IMR-90 (cell line): ENCODE results near the gene CIITA. TPM values are rescaled to one million over a fixed set of nuclear protein-coding genes. Genes with fewer than 3 reads are reported as not detected.

Experiments used
- ATAC-seq: fragments of 200-7000 bp; cut with Tn5 transposase; 2 replicates; pipeline ENCODE4 v1.9.1; 2020; ENCODE audit warnings: low read depth, mild to moderate bottlenecking, moderate library complexity
- BruUV-seq: library from RNA; stranded (reverse); fragments of 400-500 nt; replicated peaks from 2 replicates; lab custom pipeline; 2021; lab: Mats Ljungman, UMichigan
- CTCF ChIA-PET: fragments of 300-600 bp; formaldehyde crosslinking; extraction: SDS; loops from one replicate; lab custom pipeline; 2021; ENCODE audit warnings: antibody characterized with exemption; lab: Yijun Ruan, JAX
- POLR2A ChIA-PET: fragments of 300-600 bp; sonication (Branson Sonifier 250); formaldehyde crosslinking; loops from one replicate; lab custom pipeline; 2022; ENCODE audit warnings: antibody characterized with exemption; ENCODE audit not compliant: unreplicated experiment; lab: Charles Lee
- DNase-seq: peaks from one replicate; pipeline ENCODE4 v3.0.0; 2013
- H2AFZ ChIP-seq: replicated peaks from 2 replicates; pipeline ENCODE3; 2013; ENCODE audit warnings: low read length, mild to moderate bottlenecking; ENCODE audit not compliant: poor library complexity
- H2AK5ac ChIP-seq: 2 replicates; pipeline ENCODE4 v1.6.1; 2013; ENCODE audit warnings: low read depth, low read length, inconsistent platforms
- H2AK9ac ChIP-seq: replicated peaks from 2 replicates; pipeline ENCODE3; 2013; ENCODE audit warnings: mild to moderate bottlenecking, low read depth, low read length, moderate library complexity; ENCODE audit not compliant: poor library complexity
- H2BK120ac ChIP-seq: 2 replicates; pipeline ENCODE4 v1.6.1; 2013; ENCODE audit warnings: low read depth, low read length, inconsistent platforms
- H2BK15ac ChIP-seq: 3 replicates; pipeline ENCODE4 v1.6.1; 2013; ENCODE audit warnings: low read depth, low read length, inconsistent platforms
- H2BK20ac ChIP-seq: 2 replicates; pipeline ENCODE4 v1.6.1; 2013; ENCODE audit warnings: low read depth, mild to moderate bottlenecking, inconsistent platforms, low read length, moderate library complexity
- H2BK5ac ChIP-seq: 2 replicates; pipeline ENCODE4 v1.6.1; 2013; ENCODE audit warnings: mild to moderate bottlenecking, low read depth, low read length, inconsistent platforms; ENCODE audit not compliant: poor library complexity, severe bottlenecking
- H3K14ac ChIP-seq: replicated peaks from 2 replicates; pipeline ENCODE4 v1.6.1; 2013; ENCODE audit warnings: low read depth, low read length, inconsistent platforms
- H3K18ac ChIP-seq: 2 replicates; pipeline ENCODE4 v1.6.1; 2013; ENCODE audit warnings: low read depth, low read length, control low read depth
- H3K23ac ChIP-seq: 2 replicates; pipeline ENCODE4 v1.6.1; 2013; ENCODE audit warnings: low read depth, low read length, inconsistent platforms
- H3K27ac ChIP-seq: 2 replicates; pipeline ENCODE4 v1.5.1; 2013; ENCODE audit warnings: mild to moderate bottlenecking, control low read depth, low read length; ENCODE audit not compliant: insufficient read depth
- H3K27me3 ChIP-seq: 2 replicates; pipeline ENCODE4 v1.6.1; 2013; ENCODE audit warnings: low read length; ENCODE audit not compliant: control insufficient read depth, insufficient read depth
- H3K36me3 ChIP-seq: 2 replicates; pipeline ENCODE4 v1.6.1; 2013; ENCODE audit warnings: low read length, mixed read lengths; ENCODE audit not compliant: control insufficient read depth, insufficient read depth
- H3K4ac ChIP-seq: 2 replicates; pipeline ENCODE4 v1.6.1; 2013; ENCODE audit warnings: low read depth, low read length, inconsistent platforms
- H3K4me1 ChIP-seq: 2 replicates; pipeline ENCODE4 v1.6.1; 2013; ENCODE audit warnings: low read length, mixed read lengths; ENCODE audit not compliant: control insufficient read depth, insufficient read depth
- H3K4me2 ChIP-seq: 2 replicates; pipeline ENCODE4 v1.6.1; 2013; ENCODE audit warnings: low read depth, mild to moderate bottlenecking, control low read depth, low read length, moderate library complexity
- H3K4me3 ChIP-seq: 2 replicates; pipeline ENCODE4 v1.5.1; 2013; ENCODE audit warnings: low read depth, mild to moderate bottlenecking, control low read depth, low read length, moderate library complexity; ENCODE audit not compliant: insufficient read depth
- H3K56ac ChIP-seq: 2 replicates; pipeline ENCODE4 v1.6.1; 2013; ENCODE audit warnings: low read length, inconsistent platforms; ENCODE audit not compliant: insufficient read depth; ENCODE audit errors: extremely low read depth
- H3K79me1 ChIP-seq, 2 experiments: 2 replicates each; pipeline ENCODE4 v1.6.1; 2013; ENCODE audit warnings: low read length in 2 of 2, inconsistent platforms in 1 of 2, low read depth in 1 of 2
- H3K9ac ChIP-seq: 2 replicates; pipeline ENCODE4 v1.6.1; 2013; ENCODE audit warnings: low read depth, low read length, control low read depth
- H3K9me1 ChIP-seq: 2 replicates; pipeline ENCODE4 v1.6.1; 2013; ENCODE audit warnings: low read length, inconsistent platforms; ENCODE audit not compliant: insufficient read depth
- H3K9me3 ChIP-seq: 2 replicates; pipeline ENCODE4 v1.6.1; 2013; ENCODE audit warnings: low read length; ENCODE audit not compliant: control insufficient read depth, insufficient read depth
- H4K20me1 ChIP-seq: 2 replicates; pipeline ENCODE4 v1.6.1; 2013; ENCODE audit warnings: low read length, inconsistent platforms; ENCODE audit not compliant: insufficient read depth
- H4K5ac ChIP-seq: 2 replicates; pipeline ENCODE4 v1.6.1; 2013; ENCODE audit warnings: mild to moderate bottlenecking, low read depth, low read length, control low read depth
- H4K8ac ChIP-seq, 2 experiments: 2 replicates each; pipeline ENCODE4 v1.6.1; 2013; ENCODE audit warnings: low read depth in 2 of 2, low read length in 2 of 2, control low read depth in 1 of 2, inconsistent platforms in 1 of 2
- H4K91ac ChIP-seq: 2 replicates; pipeline ENCODE4 v1.6.1; 2013; ENCODE audit warnings: low read depth, low read length, inconsistent platforms; ENCODE audit not compliant: insufficient read depth
- BHLHE40 ChIP-seq: fragments of 150-350 bp; IDR thresholded peaks from 2 replicates; pipeline ENCODE4 v1.6.1; 2016; ENCODE audit warnings: mild to moderate bottlenecking, low read depth, low read length
- CEBPB ChIP-seq: IDR thresholded peaks from 2 replicates; pipeline ENCODE4 v1.6.1; 2012; ENCODE audit warnings: low read depth, low read length, improper control_type of control experiment
- CHD1 ChIP-seq: IDR thresholded peaks from 2 replicates; pipeline ENCODE4 v1.6.1; 2012; ENCODE audit warnings: low read depth, low read length, improper control_type of control experiment
- CTCF ChIP-seq: conservative IDR thresholded peaks from 2 replicates; pipeline ENCODE4 v1.5.1; 2012; ENCODE audit warnings: mild to moderate bottlenecking, low read depth, low read length, improper control_type of control experiment
- MAFK ChIP-seq: IDR thresholded peaks from 2 replicates; pipeline ENCODE4 v1.6.1; 2012; ENCODE audit warnings: low read depth, low read length, improper control_type of control experiment
- MXI1 ChIP-seq: IDR thresholded peaks from 2 replicates; pipeline ENCODE4 v1.6.1; 2012; ENCODE audit warnings: low read depth, mild to moderate bottlenecking, low read length, moderate library complexity, borderline replicate concordance
- NFE2L2 ChIP-seq: fragments of 150-350 bp; IDR thresholded peaks from 2 replicates; pipeline ENCODE4 v1.6.1; 2016; ENCODE audit warnings: low read depth, mild to moderate bottlenecking, low read length
- POLR2A ChIP-seq: IDR thresholded peaks from 2 replicates; pipeline ENCODE4 v1.6.1; 2012; ENCODE audit warnings: mild to moderate bottlenecking, low read depth, low read length
- RAD21 ChIP-seq: IDR thresholded peaks from 2 replicates; pipeline ENCODE4 v1.6.1; 2012; ENCODE audit warnings: low read length, improper control_type of control experiment
- RCOR1 ChIP-seq: IDR thresholded peaks from 2 replicates; pipeline ENCODE4 v1.6.1; 2012; ENCODE audit warnings: mild to moderate bottlenecking, low read length, improper control_type of control experiment; ENCODE audit not compliant: insufficient replicate concordance
- SMC3 ChIP-seq: fragments of 150-350 bp; IDR thresholded peaks from 2 replicates; pipeline ENCODE4 v1.6.1; 2016; ENCODE audit warnings: low read depth, mild to moderate bottlenecking, antibody characterized with exemption, low read length, moderate library complexity
- WGBS, 2 experiments: methylation state at CpG; one replicate each; pipeline versions ENCODE4 v1.1.5 to v1.1.7; 2013; ENCODE audit warnings: missing lambda C conversion rate in 2 of 2; ENCODE audit not compliant: insufficient read length in 1 of 2; ENCODE audit errors: extremely low coverage in 2 of 2; 5-methylcytosine and 5-hydroxymethylcytosine counted together
- dilution Hi-C: fragments of 300-500 bp; cut with HindIII; formaldehyde crosslinking; loops from one replicate; pipeline ENCODE4 v1.14.3; 2018; ENCODE audit warnings: low sequenced_read_pairs; ENCODE audit not compliant: unreplicated experiment
- in situ Hi-C: fragments of 300-500 bp; cut with MboI; formaldehyde crosslinking; loops from 3 replicates; pipeline ENCODE4 v1.14.3; 2019; ENCODE audit warnings: low sequenced_read_pairs, inconsistent platforms, mixed read lengths
- intact Hi-C: fragments of 100-400 bp; cut with micrococcal nuclease; formaldehyde crosslinking; loops from 2 replicates; pipeline ENCODE4 v1.10.0; 2022
- polyA plus RNA-seq, 3 experiments: library from polyadenylated mRNA; depleted of rRNA; stranded (reverse); fragments of >200 nt; gene quantifications; 2 replicates each; pipeline ENCODE4 v1.2.3, GENCODE V29; 2012; ENCODE audit warnings: low replicate concordance in 1 of 3
- total RNA-seq: library from RNA; depleted of rRNA; stranded (reverse); fragments of >200 nt; gene quantifications from 2 replicates; pipeline ENCODE4 v1.2.3, GENCODE V29; 2012
- TF ChIP-seq, protein P1 (sequence below): fragments of 150-350 bp; IDR thresholded peaks from 2 replicates; pipeline ENCODE4 v1.6.1; 2016; ENCODE audit warnings: low read depth, mild to moderate bottlenecking, low read length, moderate library complexity, borderline replicate concordance

The CIITA gene
- total and polyA plus RNA-seq, 2 of the 4 experiments (the other 2 are of a cell fraction), result 0.10 TPM; not detected in 1

DNA sequence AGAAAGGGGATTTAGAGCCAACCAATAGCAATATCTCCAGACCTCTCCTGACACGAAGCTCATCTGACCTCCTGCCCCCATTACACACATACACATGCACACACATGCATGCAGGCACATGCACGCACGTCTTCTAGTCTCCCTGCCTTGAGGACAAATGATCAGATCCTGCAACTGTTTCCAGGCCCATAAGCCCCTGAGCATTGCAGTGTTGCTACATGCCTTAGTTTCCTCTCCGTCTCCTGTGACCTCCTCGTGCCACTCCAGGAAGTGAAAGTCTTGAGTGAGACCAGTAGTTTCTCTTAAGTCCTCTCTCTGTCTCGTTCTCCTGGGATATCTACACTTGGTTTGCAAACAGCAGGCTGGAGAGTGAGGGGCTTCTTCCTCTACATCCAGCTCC lies 8.2 kb downstream of the CIITA start:
- peaks cover 33% of the 10 kb centered on the region for H3K27me3 ChIP-seq
- TF ChIP-seq CEBPB (no peak), SMC3 (no peak), RAD21 (no peak), RCOR1 (no peak), CHD1 (no peak), MAFK (no peak), MXI1 (no peak), CTCF (no peak), POLR2A (no peak), NFE2L2 (no peak), BHLHE40 (no peak)
- TF ChIP-seq, protein P1, sequence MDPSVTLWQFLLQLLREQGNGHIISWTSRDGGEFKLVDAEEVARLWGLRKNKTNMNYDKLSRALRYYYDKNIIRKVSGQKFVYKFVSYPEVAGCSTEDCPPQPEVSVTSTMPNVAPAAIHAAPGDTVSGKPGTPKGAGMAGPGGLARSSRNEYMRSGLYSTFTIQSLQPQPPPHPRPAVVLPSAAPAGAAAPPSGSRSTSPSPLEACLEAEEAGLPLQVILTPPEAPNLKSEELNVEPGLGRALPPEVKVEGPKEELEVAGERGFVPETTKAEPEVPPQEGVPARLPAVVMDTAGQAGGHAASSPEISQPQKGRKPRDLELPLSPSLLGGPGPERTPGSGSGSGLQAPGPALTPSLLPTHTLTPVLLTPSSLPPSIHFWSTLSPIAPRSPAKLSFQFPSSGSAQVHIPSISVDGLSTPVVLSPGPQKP, result no peak
- no peak overlapping the region for H3K4me3 ChIP-seq
- no peak overlapping the region for H3K23ac ChIP-seq
- ATAC-seq (no peak), DNase-seq (no peak)
- no peaks in the 10 kb centered on the region for H3K9me1 ChIP-seq
- no peaks in the 10 kb centered on the region for H3K79me1 ChIP-seq
- no TSS peak for BruUV-seq
- no peak overlapping the region for H2AFZ ChIP-seq
- H2BK15ac ChIP-seq, result no peak overlapping the region
- no peaks in the 10 kb centered on the region for H3K36me3 ChIP-seq
- no peak overlapping the region for H2AK5ac ChIP-seq
- CTCF ChIA-PET, result no interaction called here
- H3K18ac ChIP-seq, result no peak overlapping the region
- H4K5ac ChIP-seq, result no peak overlapping the region
- H3K4me1 ChIP-seq, result no peaks in the 10 kb centered on the region
- dilution Hi-C loops, result no loop called here
- no peak overlapping the region for H3K14ac ChIP-seq
- no peak overlapping the region for H2BK120ac ChIP-seq
- intact Hi-C loops, result no loop called here
- H3K4me2 ChIP-seq, result no peak overlapping the region
- no peak overlapping the region for H3K27ac ChIP-seq
- WGBS, 2 experiments, result 10% methylated on average over 2 of the region's 6 CpGs; no CpG with 5 or more reads in 1 of the 2 experiments
- no peaks in the 10 kb centered on the region for H4K20me1 ChIP-seq
- H3K56ac ChIP-seq, result no peak overlapping the region
- H2BK20ac ChIP-seq, result no peak overlapping the region
- H4K8ac ChIP-seq, result no peak overlapping the region
- H4K91ac ChIP-seq, result no peak overlapping the region
- no peak overlapping the region for H3K4ac ChIP-seq
- no peak overlapping the region for H2AK9ac ChIP-seq
- H3K9ac ChIP-seq, result no peak overlapping the region
- no peaks in the 10 kb centered on the region for H3K9me3 ChIP-seq
- POLR2A ChIA-PET, result no interaction called here
- H2BK5ac ChIP-seq, result no peak overlapping the region
- in situ Hi-C loops, result no loop called here
